Osteoblast (primary cell): ENCODE data around the gene STK33. TPM values are rescaled to one million over a fixed set of nuclear protein-coding genes. Genes with fewer than 3 reads are reported as not detected.

Source experiments
- DNase-seq: peaks from one replicate; pipeline ENCODE4 v3.0.0; 2011; ENCODE audit warnings: low spot score, mixed read lengths; ENCODE audit not compliant: insufficient read length; ENCODE audit errors: missing footprints
- H2AFZ ChIP-seq: 2 replicates; pipeline ENCODE4 v1.6.0; 2011; ENCODE audit warnings: mild to moderate bottlenecking, low read length
- H3K27ac ChIP-seq: 2 replicates; pipeline ENCODE4 v1.5.1; 2011; ENCODE audit warnings: mild to moderate bottlenecking, low read depth, low read length, moderate library complexity
- H3K27me3 ChIP-seq: 2 replicates; pipeline ENCODE4 v1.6.0; 2012; ENCODE audit warnings: mild to moderate bottlenecking, control low read depth, inconsistent platforms, low read length, moderate library complexity; ENCODE audit not compliant: insufficient read depth
- H3K36me3 ChIP-seq: 2 replicates; pipeline ENCODE4 v1.5.1; 2011; ENCODE audit warnings: mild to moderate bottlenecking, low read length, control low read depth, moderate library complexity; ENCODE audit not compliant: insufficient read depth
- H3K4me1 ChIP-seq: 2 replicates; pipeline ENCODE4 v1.5.1; 2011; ENCODE audit warnings: mild to moderate bottlenecking, low read length, control low read depth, moderate library complexity; ENCODE audit not compliant: insufficient read depth
- H3K4me2 ChIP-seq: 2 replicates; pipeline ENCODE4 v1.6.0; 2011; ENCODE audit warnings: mild to moderate bottlenecking, low read length; ENCODE audit not compliant: insufficient read depth
- H3K4me3 ChIP-seq: fragments of 200-600 bp; sonication (generic); 3 replicates; pipeline ENCODE4 v1.5.1; 2012; ENCODE audit warnings: mild to moderate bottlenecking, low read length, inconsistent platforms; ENCODE audit not compliant: insufficient read depth
- H3K79me2 ChIP-seq: 2 replicates; pipeline ENCODE4 v1.6.0; 2012; ENCODE audit warnings: mild to moderate bottlenecking, low read length, control low read depth, inconsistent platforms; ENCODE audit not compliant: insufficient read depth
- H3K9me3 ChIP-seq: 2 replicates; pipeline ENCODE4 v1.5.1; 2011; ENCODE audit warnings: low read depth, low read length, control low read depth
- H4K20me1 ChIP-seq: 2 replicates; pipeline ENCODE4 v1.6.0; 2012; ENCODE audit warnings: mild to moderate bottlenecking, low read length, control low read depth; ENCODE audit not compliant: insufficient read depth
- CTCF ChIP-seq: IDR thresholded peaks from 2 replicates; pipeline ENCODE4 v1.5.1; 2011; ENCODE audit warnings: mild to moderate bottlenecking, low read depth, low read length, moderate library complexity; ENCODE audit errors: extremely low read depth
- total RNA-seq: library from RNA; depleted of rRNA; stranded (reverse); fragments of >200 nt; gene quantifications from 2 replicates; pipeline ENCODE4 v1.2.3, GENCODE V29; 2012

The STK33 gene
- total RNA-seq, 1 donor: 0.72 TPM

DNA sequence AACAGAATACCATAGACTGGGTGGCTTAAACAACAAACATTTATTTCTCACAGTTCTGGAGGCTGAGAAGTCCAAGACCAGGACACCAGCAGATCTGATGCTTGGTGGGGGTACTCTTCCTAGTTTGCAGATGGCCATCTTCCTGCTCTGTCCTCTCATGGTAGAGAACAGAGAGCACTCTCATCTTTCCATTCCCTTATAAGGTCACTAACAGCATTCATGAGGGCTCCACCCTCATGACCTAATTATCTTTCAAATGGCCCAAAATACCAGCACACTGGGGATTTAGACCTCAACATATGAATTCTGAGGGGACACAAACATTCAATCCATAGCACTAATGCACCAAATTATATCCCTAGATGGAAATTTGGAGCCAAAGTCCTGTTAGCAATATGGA lies 6.1 kb downstream of the STK33 start:
- Histone ChIP-seq H2AFZ (no peak overlapping the region), H3K9me3 (no peaks in the 10 kb centered on the region), H4K20me1 (no peaks in the 10 kb centered on the region), H3K4me2 (no peak overlapping the region), H3K79me2 (no peaks in the 10 kb centered on the region), H3K27me3 (peaks cover 7% of the 10 kb centered on the region), H3K36me3 (no peaks in the 10 kb centered on the region), H3K4me1 (peaks cover 7% of the 10 kb centered on the region), H3K4me3 (no peak overlapping the region), H3K27ac (no peak overlapping the region)
- no peak for DNase-seq
- no peak for TF ChIP-seq CTCF

DNA sequence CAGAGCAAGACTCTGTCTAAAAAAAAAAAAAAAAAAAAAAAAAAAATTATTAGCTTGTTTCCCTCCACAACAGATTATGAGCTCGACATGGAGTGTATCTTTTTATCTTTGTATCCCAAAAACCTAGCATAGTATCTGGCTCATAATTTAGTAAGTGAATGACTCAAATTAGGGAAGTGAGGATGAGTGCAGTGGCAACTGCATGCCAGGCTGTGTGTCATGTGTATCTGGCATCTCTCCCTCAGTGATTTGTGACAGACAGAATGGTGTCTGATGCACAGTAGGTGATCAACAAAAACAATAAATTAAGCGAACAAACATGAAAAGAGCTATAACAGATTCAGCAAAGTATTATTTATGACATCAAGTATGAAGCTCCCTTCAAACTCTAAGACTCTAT lies 7.2 kb downstream of the STK33 start:
- H3K79me2 ChIP-seq: no peaks in the 10 kb centered on the region
- H3K4me1 ChIP-seq: peaks cover 7% of the 10 kb centered on the region
- H3K4me2 ChIP-seq: no peak overlapping the region
- no peaks in the 10 kb centered on the region for H3K9me3 ChIP-seq
- H2AFZ ChIP-seq: no peak overlapping the region
- DNase-seq: no peak
- no peak overlapping the region for H3K4me3 ChIP-seq
- no peaks in the 10 kb centered on the region for H3K36me3 ChIP-seq
- H3K27me3 ChIP-seq: peaks cover 3% of the 10 kb centered on the region
- H3K27ac ChIP-seq: no peak overlapping the region
- TF ChIP-seq CTCF: no peak
- no peaks in the 10 kb centered on the region for H4K20me1 ChIP-seq

- no peak for TF ChIP-seq CTCF
- no peak overlapping the region for H3K4me3 ChIP-seq
- no peak overlapping the region for H3K27ac ChIP-seq
- H3K36me3 ChIP-seq: no peaks in the 10 kb centered on the region
- no peaks in the 10 kb centered on the region for H3K79me2 ChIP-seq
- H3K4me2 ChIP-seq: no peak overlapping the region
- no peak overlapping the region for H2AFZ ChIP-seq
- H3K9me3 ChIP-seq: no peaks in the 10 kb centered on the region
- H3K27me3 ChIP-seq: peaks cover 3% of the 10 kb centered on the region
- no peaks in the 10 kb centered on the region for H4K20me1 ChIP-seq
- H3K4me1 ChIP-seq: peaks cover 7% of the 10 kb centered on the region
- DNase-seq: no peak
These were observed 7.8 kb downstream of the STK33 start for GRCh38 chr11:8586184-8586583.

DNA sequence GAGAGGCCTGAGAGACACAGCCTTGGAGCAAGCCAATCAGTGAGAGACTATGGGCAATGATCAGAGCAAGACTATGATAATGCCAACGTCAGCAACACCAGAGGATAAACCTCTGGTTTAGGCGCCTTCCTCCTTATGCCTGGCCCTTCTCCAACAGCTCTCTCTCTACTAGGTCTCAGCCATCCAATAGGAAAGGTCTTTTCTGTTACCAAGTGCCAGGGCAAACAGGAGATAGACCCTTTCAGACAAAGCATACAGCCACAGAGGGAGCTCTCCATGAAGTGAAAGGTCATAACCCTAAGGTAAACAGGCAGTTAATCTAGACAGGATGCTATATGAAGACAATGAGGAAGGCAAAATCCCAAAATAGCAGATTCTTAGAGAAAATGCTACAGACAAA lies 9.5 kb downstream of the STK33 start:
- Histone ChIP-seq H3K9me3 (no peaks in the 10 kb centered on the region), H4K20me1 (no peaks in the 10 kb centered on the region), H3K4me3 (no peak overlapping the region), H3K79me2 (no peaks in the 10 kb centered on the region), H3K4me1 (peaks cover 7% of the 10 kb centered on the region), H3K27ac (no peak overlapping the region), H3K36me3 (no peaks in the 10 kb centered on the region), H3K4me2 (no peak overlapping the region), H3K27me3 (no peaks in the 10 kb centered on the region), H2AFZ (no peak overlapping the region)
- DNase-seq: no peak
- no peak for TF ChIP-seq CTCF
